Measurements from ENCODE around the gene TMEM145. TPM values are rescaled to one million over a fixed set of nuclear protein-coding genes. Genes with fewer than 3 reads are reported as not detected.

The TMEM145 gene
- total RNA-seq, 1 donor from 2014 or later, result not detected

DNA sequence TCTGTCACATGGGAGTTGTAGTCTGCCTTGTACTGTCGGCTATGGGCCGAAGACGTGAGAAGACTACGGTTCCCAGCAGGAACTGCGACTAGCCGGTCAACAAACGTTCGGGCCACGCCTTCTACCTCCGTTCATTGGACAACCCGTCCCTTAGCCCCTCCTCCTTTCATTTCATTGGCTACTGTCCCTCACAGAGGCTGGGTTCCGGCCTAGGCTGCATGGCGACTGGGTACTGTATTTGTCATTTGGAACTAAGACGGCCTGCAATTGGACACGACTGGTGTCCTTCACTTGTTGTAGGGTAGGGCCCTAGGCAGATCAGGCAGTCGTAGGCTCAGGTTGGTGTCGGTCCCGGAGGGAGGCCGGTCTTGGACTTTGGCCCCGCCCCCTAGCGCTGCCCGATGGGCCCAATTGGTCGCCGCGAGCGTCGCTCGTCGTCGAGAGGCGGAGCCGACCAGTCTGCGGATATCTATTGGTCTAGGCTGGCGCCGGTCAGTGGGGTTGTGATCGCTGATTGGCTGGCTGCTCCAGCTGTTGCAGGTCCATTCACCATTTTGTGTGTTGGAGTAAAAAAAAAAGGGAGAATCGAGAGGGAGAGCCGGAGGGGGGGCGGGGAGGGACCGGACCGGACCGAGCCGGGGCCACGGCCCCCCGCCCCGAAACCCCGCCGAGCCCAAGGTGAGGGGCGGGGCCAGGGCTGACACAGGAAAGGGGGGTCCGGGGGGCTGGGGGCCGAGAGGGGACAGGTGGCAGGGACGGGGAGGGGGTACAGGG, 44.2 kb upstream of the TMEM145 start, which contains the start of gene CIC:
Gene CIC, plus strand, starts transcription at position 549 of the 774 bp plus-strand sequence. CDS start 2,532 bp downstream, outside the sequence.
- CTCF ChIA-PET, result interaction anchor here (0.6 to 2.2 kb wide), 2 partner anchors 11 to 160 kb away, joined by 3 to 22 read pairs; no protein-coding TSS in a partner anchor
- POLR2A ChIA-PET, result interaction anchor here (0.5 to 3.0 kb wide), 14 partner anchors 9 to 154 kb away, joined by 3 to 55 read pairs (median 4); partner anchors contain the start of genes DEDD2, ERF, GSK3A and ZNF526
- Mint-ChIP-seq H3K4me1 (peaks cover 31% of the 10 kb centered on the region), H3K27me3 (no peaks in the 10 kb centered on the region), H3K27ac (peak within 1 kb of the TSS; percentile 94), H3K4me3 (peak within 1 kb of the TSS; percentile 88), H3K9me3 (no peaks in the 10 kb centered on the region), H3K36me3 (ENCODE audit: low read depth) (peaks cover 17% of the 10 kb centered on the region)
- ATAC-seq (ENCODE audit: low read depth) (peak; percentile 81), DNase-seq (peak; percentile 95)
- no peak for TF ChIP-seq CTCF (IDR thresholded peaks at IDR 0.05)
- intact Hi-C loops (cut with micrococcal nuclease), result loop anchor here (1.0 kb wide), 6 partner anchors 14 to 49 kb away; partner anchors contain the start of genes ERF, PAFAH1B3, PRR19 and ZNF526

DNA sequence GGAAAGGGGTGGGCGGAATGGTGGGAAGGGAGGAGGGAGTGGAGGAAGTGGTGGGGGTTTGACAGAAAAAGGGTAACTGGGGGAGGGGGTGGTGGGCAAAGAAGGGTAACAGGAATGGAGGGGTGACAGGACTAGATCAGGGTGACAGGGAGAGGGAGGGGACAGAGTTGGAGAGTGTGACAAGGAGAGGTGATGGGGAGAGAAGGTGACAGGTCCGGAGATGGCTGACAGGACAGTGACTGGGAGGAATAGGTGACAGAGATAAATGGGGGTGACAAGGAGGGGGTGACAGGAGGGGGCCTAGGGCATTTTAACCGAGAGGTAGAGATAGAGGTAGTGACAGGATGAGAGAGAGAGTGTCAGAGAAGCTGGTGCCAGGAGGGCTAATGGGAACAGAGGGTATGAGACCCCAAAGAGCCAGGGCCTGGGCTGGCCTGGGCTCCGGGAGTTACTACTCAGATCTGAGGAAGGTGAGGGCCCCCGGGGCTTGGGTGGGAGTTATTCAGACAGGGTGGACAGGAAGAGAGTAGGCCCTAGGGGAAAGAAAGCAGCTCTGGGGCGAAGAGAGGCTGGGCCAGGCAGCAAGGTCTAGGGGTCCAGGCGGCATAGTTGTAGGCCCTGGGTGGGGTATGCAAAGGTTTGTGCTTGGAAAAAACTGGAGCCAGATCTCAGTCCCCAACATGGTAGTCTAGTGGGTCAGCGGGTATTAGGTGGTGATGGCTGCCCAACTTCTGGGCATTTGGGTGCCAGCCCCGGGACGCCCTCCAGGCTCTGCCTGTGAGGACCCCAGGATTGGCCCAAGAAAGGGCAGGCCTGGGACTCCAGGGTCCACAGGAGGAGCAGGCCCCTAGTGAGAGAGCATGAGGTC, 43.4 kb upstream of the TMEM145 start:
- H3K27me3 Mint-ChIP-seq, result no peaks in the 10 kb centered on the region
- no peak for TF ChIP-seq CTCF (IDR thresholded peaks at IDR 0.05)
- ChIA-PET POLR2A (interaction anchor here (0.6 to 3.0 kb wide), 16 partner anchors 8 to 1194 kb away, joined by 3 to 55 read pairs (median 3); partner anchors contain the start of genes ERF, GSK3A, POU2F2 and ZNF526), CTCF (interaction anchor here (0.6 to 2.2 kb wide), 3 partner anchors 10 to 161 kb away, joined by 3 to 22 read pairs (median 4); no protein-coding TSS in a partner anchor)
- peaks cover 24% of the 10 kb centered on the region for H3K36me3 Mint-ChIP-seq (ENCODE audit: low read depth)
- H3K27ac Mint-ChIP-seq, result peak overlapping the region; percentile 94
- H3K9me3 Mint-ChIP-seq, result no peaks in the 10 kb centered on the region
- no peak for ATAC-seq (ENCODE audit: low read depth)
- intact Hi-C loops (cut with micrococcal nuclease), result no loop called here
- peak overlapping the region; percentile 88 for H3K4me3 Mint-ChIP-seq
- DNase-seq, result peak; percentile 34
- peaks cover 31% of the 10 kb centered on the region for H3K4me1 Mint-ChIP-seq

DNA sequence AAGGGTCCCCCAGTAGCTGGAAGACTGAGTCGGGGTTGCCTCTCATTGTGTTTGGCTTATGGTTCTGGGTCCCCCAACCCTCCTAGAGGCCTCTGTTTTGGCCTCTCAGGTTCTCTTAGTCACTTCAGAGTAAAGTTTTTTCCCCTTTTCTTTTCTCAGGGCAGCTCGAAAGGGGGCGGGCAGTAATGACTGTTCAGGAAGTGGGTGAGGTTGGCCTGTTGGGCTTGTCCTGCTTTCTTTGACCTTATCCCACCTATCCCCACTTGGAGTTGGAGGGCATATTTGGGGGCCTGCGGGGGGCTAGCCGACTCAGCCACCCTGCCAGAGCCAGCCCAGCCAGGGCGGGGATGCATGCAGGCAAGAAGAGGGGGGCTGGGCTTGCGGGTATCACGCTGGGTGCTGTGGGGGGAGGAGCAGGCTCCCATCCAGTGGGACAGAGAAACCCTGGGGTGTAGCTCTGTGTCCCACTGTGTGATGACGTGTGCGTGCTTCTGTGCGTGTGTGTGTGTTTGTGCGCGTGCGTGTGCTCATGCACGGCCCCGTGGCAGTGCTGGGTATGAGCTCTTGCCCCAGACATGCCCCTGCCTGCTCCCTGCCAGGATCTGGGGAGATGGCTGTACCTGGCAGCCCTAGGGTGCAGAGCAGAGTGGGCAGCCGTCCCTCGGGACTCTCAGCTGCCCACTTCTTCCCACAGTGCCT, 42.6 kb upstream of the TMEM145 start:
- Mint-ChIP-seq H3K9me3 (no peaks in the 10 kb centered on the region), H3K4me3 (peak overlapping the region; percentile 88), H3K36me3 (ENCODE audit: low read depth) (peaks cover 27% of the 10 kb centered on the region), H3K27me3 (no peaks in the 10 kb centered on the region), H3K4me1 (peaks cover 36% of the 10 kb centered on the region), H3K27ac (peak overlapping the region; percentile 94)
- CTCF ChIA-PET, result interaction anchor here (0.7 to 2.2 kb wide), 4 partner anchors 10 to 162 kb away, joined by 3 to 22 read pairs (median 4); no protein-coding TSS in a partner anchor
- ATAC-seq (ENCODE audit: low read depth) (no peak), DNase-seq (peak; percentile 36)
- TF ChIP-seq CTCF (IDR thresholded peaks at IDR 0.05), result no peak
- POLR2A ChIA-PET, result interaction anchor here (0.5 to 3.0 kb wide), 15 partner anchors 11 to 1193 kb away, joined by 3 to 55 read pairs (median 4); partner anchors contain the start of genes ERF, GSK3A, POU2F2 and ZNF526
- intact Hi-C loops (cut with micrococcal nuclease), result no loop called here

GRCh38 chr19:42271045-42271419, 42.1 kb upstream of the TMEM145 start:
- Mint-ChIP-seq H3K36me3 (ENCODE audit: low read depth) (peaks cover 27% of the 10 kb centered on the region), H3K9me3 (no peaks in the 10 kb centered on the region), H3K4me3 (peak overlapping the region; percentile 88), H3K27me3 (no peaks in the 10 kb centered on the region), H3K4me1 (peaks cover 39% of the 10 kb centered on the region), H3K27ac (peak overlapping the region; percentile 94)
- TF ChIP-seq CTCF (IDR thresholded peaks at IDR 0.05), result no peak
- ATAC-seq (ENCODE audit: low read depth) (no peak), DNase-seq (no peak)
- CTCF ChIA-PET, result interaction anchor here (0.9 to 2.2 kb wide), 3 partner anchors 9 to 163 kb away, joined by 3 to 22 read pairs (median 4); no protein-coding TSS in a partner anchor
- intact Hi-C loops (cut with micrococcal nuclease), result no loop called here
- POLR2A ChIA-PET, result interaction anchor here (0.5 to 3.0 kb wide), 11 partner anchors 10 to 156 kb away, joined by 3 to 55 read pairs (median 5); partner anchors contain the start of genes ERF, GSK3A, POU2F2 and ZNF526
